Heart left ventricle (tissue), 13 donors: ENCODE results near the gene ABLIM2.

Source experiments
- POLR2A ChIP-seq, 2 donors: fragments of 450-650 bp; IDR thresholded peaks; one replicate each; pipeline ENCODE4 v1.6.1; 2017; ENCODE audit warnings: antibody characterized with exemption in 2 of 2, mild to moderate bottlenecking in 2 of 2, moderate library complexity in 2 of 2
- TF ChIP-seq, protein P1 (sequence below), 12 donors: fragments of 200-600 bp; sonication (generic) in 4 of 12; IDR thresholded peaks; one replicate each; pipeline versions ENCODE4 v1.5.0 to v1.8.0; 2018 to 2022; ENCODE audit warnings: antibody characterized with exemption in 12 of 12, mild to moderate bottlenecking in 5 of 12
- donor health status: ischemic (EF 13 %, LVEDD 7.1; RV severe dilation, severe dysfunction).
- donor health status: DM: no; HTN: yes; CAD: no.
- donor health status: DM: no; HTN: no; CAD: no.
- donor health status: ischemic (EF 25% LVEDD 6.9; RV normal size, moderate dysfunction).
- donor health status: ischemic (EF 25% LVEDD 5.7; RV mildly dilated, moderate dysfunction).
- donor health status: ischemic (EF 35%, LVEDD 5.7; RV mildly dilated, moderate dysfunction).
- donor health status: nonischemic (EF 11% LVEDD 7.7; RV severe dilation, severe dysfunction).
- donor health status: DM: yes; HTN: yes; CAD: no.
- donor health status: PGD.
- donor health status: ischemic (EF 29% LVEDD 5.4; RV normal size, mild dysfunction).
- donor health status: nonischemic (EF 23%, LVEDD 6.1; RV moderate dilation, normal function).

DNA sequence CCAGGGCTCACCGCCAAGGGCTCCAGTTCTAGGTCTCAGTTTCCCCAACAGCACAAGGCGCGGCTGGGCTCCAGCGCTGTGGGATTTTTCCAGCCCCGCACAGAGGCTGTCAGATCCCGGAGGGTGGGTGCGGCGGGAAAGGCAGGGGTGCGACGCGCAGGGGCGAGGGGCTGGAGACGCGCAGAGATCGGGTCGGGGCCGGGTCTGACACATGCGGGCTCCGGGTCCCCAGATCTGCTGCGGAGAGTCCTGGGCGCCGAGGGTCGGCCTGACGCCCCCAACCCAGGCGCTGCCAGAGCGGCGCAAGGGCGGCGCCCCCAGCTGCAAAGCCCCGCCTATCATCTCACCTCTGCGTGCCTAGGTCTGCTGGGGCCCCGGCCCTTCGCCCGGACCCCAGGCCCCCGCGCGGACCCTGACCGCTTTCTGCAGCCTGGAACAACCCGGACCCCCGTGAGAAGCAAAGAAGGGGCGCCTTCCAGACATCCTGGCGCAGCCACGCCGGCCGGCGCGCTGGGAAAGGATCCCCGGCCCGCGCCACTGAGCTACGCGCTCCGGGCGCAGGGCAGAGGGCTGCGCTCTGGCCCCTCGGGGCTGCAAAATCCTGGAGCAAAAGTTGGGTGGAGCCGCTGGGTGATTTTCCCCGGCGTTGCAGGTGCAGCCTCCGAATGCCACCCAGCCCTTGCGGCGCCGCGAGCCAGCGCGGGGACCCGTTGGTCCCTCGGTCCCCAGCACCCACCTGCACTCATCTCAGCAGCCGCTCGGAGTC is 486 bp downstream of the ABLIM2 start:
- TF ChIP-seq, protein P1, sequence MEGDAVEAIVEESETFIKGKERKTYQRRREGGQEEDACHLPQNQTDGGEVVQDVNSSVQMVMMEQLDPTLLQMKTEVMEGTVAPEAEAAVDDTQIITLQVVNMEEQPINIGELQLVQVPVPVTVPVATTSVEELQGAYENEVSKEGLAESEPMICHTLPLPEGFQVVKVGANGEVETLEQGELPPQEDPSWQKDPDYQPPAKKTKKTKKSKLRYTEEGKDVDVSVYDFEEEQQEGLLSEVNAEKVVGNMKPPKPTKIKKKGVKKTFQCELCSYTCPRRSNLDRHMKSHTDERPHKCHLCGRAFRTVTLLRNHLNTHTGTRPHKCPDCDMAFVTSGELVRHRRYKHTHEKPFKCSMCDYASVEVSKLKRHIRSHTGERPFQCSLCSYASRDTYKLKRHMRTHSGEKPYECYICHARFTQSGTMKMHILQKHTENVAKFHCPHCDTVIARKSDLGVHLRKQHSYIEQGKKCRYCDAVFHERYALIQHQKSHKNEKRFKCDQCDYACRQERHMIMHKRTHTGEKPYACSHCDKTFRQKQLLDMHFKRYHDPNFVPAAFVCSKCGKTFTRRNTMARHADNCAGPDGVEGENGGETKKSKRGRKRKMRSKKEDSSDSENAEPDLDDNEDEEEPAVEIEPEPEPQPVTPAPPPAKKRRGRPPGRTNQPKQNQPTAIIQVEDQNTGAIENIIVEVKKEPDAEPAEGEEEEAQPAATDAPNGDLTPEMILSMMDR (IDR thresholded peaks at IDR 0.05): no peak
- TF ChIP-seq POLR2A (IDR thresholded peaks at IDR 0.05): no peak
